GM21786 (cell line): ENCODE data around the gene PMM2.
"Not testable (repeated sequence)": the region's sequence is repeated elsewhere in the genome, so short reads cannot be mapped to it uniquely, and the experiment has no call there.

Source experiments
- ATAC-seq: cut with Tn5 transposase; IDR thresholded peaks from one replicate; pipeline ENCODE4 v1.9.1; 2021; ENCODE audit not compliant: unreplicated experiment

The PMM2 gene

GRCh38 chr16:8797364-8798173, at the start of gene PMM2, which contains the start of gene TMEM186:
Gene PMM2, plus strand, starts transcription at chr16:8797839. Its CDS starts 44 bp downstream, at chr16:8797883.
Gene TMEM186, minus strand, starts transcription at chr16:8797639. Its CDS starts 25 bp downstream, at chr16:8797614.
- peak; percentile 93 for ATAC-seq

- ATAC-seq: not testable (repeated sequence)
Observed at GRCh38 chr16:8748944-8749343, 48.7 kb upstream of the PMM2 start.

GRCh38 chr16:8751481-8752311, 45.9 kb upstream of the PMM2 start:
- no peak for ATAC-seq

GRCh38 chr16:8752706-8753105, 44.9 kb upstream of the PMM2 start:
- no peak for ATAC-seq

- no peak for ATAC-seq
Observed at GRCh38 chr16:8753416-8754054, 44.1 kb upstream of the PMM2 start.

GRCh38 chr16:8756755-8757154, 40.9 kb upstream of the PMM2 start:
- no peak for ATAC-seq

- ATAC-seq: no peak
Observed at GRCh38 chr16:8758022-8758421, 39.6 kb upstream of the PMM2 start.

- no peak for ATAC-seq
Observed at GRCh38 chr16:8760021-8760420, 37.6 kb upstream of the PMM2 start.

- no peak for ATAC-seq
Observed at GRCh38 chr16:8761078-8761477, 36.6 kb upstream of the PMM2 start.

- ATAC-seq: no peak
Observed at GRCh38 chr16:8762254-8762653, 35.4 kb upstream of the PMM2 start.

GRCh38 chr16:8763083-8763482, 34.6 kb upstream of the PMM2 start:
- ATAC-seq: no peak

GRCh38 chr16:8763899-8764298, 33.7 kb upstream of the PMM2 start:
- ATAC-seq: no peak

GRCh38 chr16:8764525-8765250, 33.0 kb upstream of the PMM2 start:
- no peak for ATAC-seq

- ATAC-seq: no peak
Observed at GRCh38 chr16:8767176-8767575, 30.5 kb upstream of the PMM2 start.

GRCh38 chr16:8768283-8768682, 29.4 kb upstream of the PMM2 start:
- ATAC-seq: no peak

- no peak for ATAC-seq
Observed at GRCh38 chr16:8768692-8769091, 28.9 kb upstream of the PMM2 start.

GRCh38 chr16:8773537-8773936, 24.1 kb upstream of the PMM2 start:
- ATAC-seq: no peak

GRCh38 chr16:8774208-8774607, 23.4 kb upstream of the PMM2 start:
- ATAC-seq: no peak

- ATAC-seq: no peak
Observed at GRCh38 chr16:8775359-8775758, 22.3 kb upstream of the PMM2 start.

- ATAC-seq: no peak
Observed at GRCh38 chr16:8776129-8776584, 21.5 kb upstream of the PMM2 start.

GRCh38 chr16:8777217-8777616, 20.4 kb upstream of the PMM2 start:
- no peak for ATAC-seq
